Measurements from ENCODE around the gene SLC5A1.
"Not testable (repeated sequence)": the region's sequence is repeated elsewhere in the genome, so short reads cannot be mapped to it uniquely, and the experiment has no call there.

SLC5A1 gene

GRCh38 chr22:32150647-32151046 lies 107.6 kb downstream of the SLC5A1 start:
- DNase-seq: not testable (repeated sequence)

GRCh38 chr22:32151641-32152040 lies 108.6 kb downstream of the SLC5A1 start:
- not testable (repeated sequence) for DNase-seq

GRCh38 chr22:32154727-32155126 lies 111.7 kb downstream of the SLC5A1 start:
- not testable (repeated sequence) for DNase-seq

GRCh38 chr22:32157632-32158031 lies 114.6 kb downstream of the SLC5A1 start:
- DNase-seq: not testable (repeated sequence)

- no peak for DNase-seq
Observed at GRCh38 chr22:32158712-32159533, 115.9 kb downstream of the SLC5A1 start, which contains the start of gene C22orf42. Gene C22orf42 (minus strand): TSS chr22:32159303. CDS start chr22:32159215, 88 bp downstream.

- DNase-seq: not testable (repeated sequence)
Observed at GRCh38 chr22:32160411-32160810, 117.3 kb downstream of the SLC5A1 start.

Data from NCI-H526 treated with DMSO at 0.1 percent for 48 hours (cell line).